HUES64 (cell line): ENCODE data around the gene MYO3A.
"Not testable (repeated sequence)": the region's sequence is repeated elsewhere in the genome, so short reads cannot be mapped to it uniquely, and the experiment has no call there.

ENCODE experiments used
- H3K27ac ChIP-seq: 2 replicates; pipeline ENCODE4 v1.7.0; 2013; ENCODE audit warnings: low read depth, low read length, inconsistent platforms
- H3K27me3 ChIP-seq: 2 replicates; pipeline ENCODE4 v1.6.1; 2013; ENCODE audit warnings: mild to moderate bottlenecking, low read length; ENCODE audit not compliant: insufficient read depth
- H3K36me3 ChIP-seq: 2 replicates; pipeline ENCODE4 v1.6.1; 2013; ENCODE audit warnings: mild to moderate bottlenecking, low read length; ENCODE audit not compliant: insufficient read depth
- H3K4me1 ChIP-seq: 2 replicates; pipeline ENCODE4 v1.6.1; 2013; ENCODE audit warnings: mild to moderate bottlenecking, low read length, moderate library complexity; ENCODE audit not compliant: insufficient read depth
- H3K4me3 ChIP-seq: 2 replicates; pipeline ENCODE4 v1.5.1; 2013; ENCODE audit warnings: mild to moderate bottlenecking, low read length, moderate library complexity
- H3K9ac ChIP-seq: 2 replicates; pipeline ENCODE4 v1.6.1; 2013; ENCODE audit warnings: mild to moderate bottlenecking, low read depth, low read length
- H3K9me3 ChIP-seq: 2 replicates; pipeline ENCODE4 v1.6.1; 2013; ENCODE audit warnings: low read depth, low read length; ENCODE audit not compliant: insufficient read depth
- WGBS: fragments of 150-250, 120-280 bp; methylation state at CpG from one replicate; pipeline ENCODE4 v1.1.7; 2013; ENCODE audit warnings: missing lambda C conversion rate; 5-methylcytosine and 5-hydroxymethylcytosine counted together

The MYO3A gene

GRCh38 chr10:26087666-26088065 lies 153.6 kb downstream of the MYO3A start:
- no peak overlapping the region for H3K27ac ChIP-seq
- 96% methylated on average over 3 of the region's 3 CpGs for WGBS
- 0 out of 2 replicates have a peak, but pooled peaks cover 5% of the 10 kb centered on the region for H3K4me1 ChIP-seq
- H3K36me3 ChIP-seq = no peaks in the 10 kb centered on the region
- H3K9me3 ChIP-seq = no peaks in the 10 kb centered on the region
- H3K9ac ChIP-seq = no peak overlapping the region
- H3K4me3 ChIP-seq = no peak overlapping the region
- no peaks in the 10 kb centered on the region for H3K27me3 ChIP-seq

- Histone ChIP-seq H3K27ac (no peak overlapping the region), H3K4me3 (no peak overlapping the region)
These were observed 156.0 kb downstream of the MYO3A start for GRCh38 chr10:26090026-26090425.

GRCh38 chr10:26090762-26091161 lies 156.7 kb downstream of the MYO3A start:
- Histone ChIP-seq H3K9ac (no peak overlapping the region), H3K4me3 (no peak overlapping the region), H3K4me1 (0 out of 2 replicates have a peak, but pooled peaks cover 4% of the 10 kb centered on the region), H3K36me3 (no peaks in the 10 kb centered on the region), H3K9me3 (no peaks in the 10 kb centered on the region), H3K27ac (no peak overlapping the region), H3K27me3 (no peaks in the 10 kb centered on the region)
- WGBS = 100% methylated on average over 1 of the region's 1 CpG

More at GRCh38 chr10:26090026-26090425, 156.0 kb downstream of the MYO3A start:
- Histone ChIP-seq H3K27me3 (no peaks in the 10 kb centered on the region), H3K36me3 (no peaks in the 10 kb centered on the region), H3K9ac (no peak overlapping the region), H3K4me1 (0 out of 2 replicates have a peak, but pooled peaks cover 5% of the 10 kb centered on the region), H3K9me3 (no peaks in the 10 kb centered on the region)
- WGBS = 95% methylated on average over 4 of the region's 5 CpGs

- Histone ChIP-seq H3K27ac (no peak overlapping the region), H3K36me3 (no peaks in the 10 kb centered on the region), H3K9ac (no peak overlapping the region), H3K4me1 (no peaks in the 10 kb centered on the region), H3K27me3 (no peaks in the 10 kb centered on the region), H3K9me3 (no peaks in the 10 kb centered on the region), H3K4me3 (no peak overlapping the region)
- 90% methylated on average over 1 of the region's 1 CpG for WGBS
These were observed 159.2 kb downstream of the MYO3A start for GRCh38 chr10:26093229-26093628.

GRCh38 chr10:26095781-26096180 lies 161.8 kb downstream of the MYO3A start:
- Histone ChIP-seq H3K4me1 (no peaks in the 10 kb centered on the region), H3K9me3 (no peaks in the 10 kb centered on the region), H3K9ac (no peak overlapping the region), H3K27ac (no peak overlapping the region), H3K27me3 (no peaks in the 10 kb centered on the region), H3K36me3 (no peaks in the 10 kb centered on the region), H3K4me3 (no peak overlapping the region)
- WGBS = 90% methylated on average over 2 of the region's 4 CpGs

GRCh38 chr10:26097549-26097948 lies 163.5 kb downstream of the MYO3A start:
- not testable (repeated sequence) for H3K9me3 ChIP-seq, H3K27me3 ChIP-seq, H3K4me1 ChIP-seq, H3K36me3 ChIP-seq, H3K4me3 ChIP-seq, H3K27ac ChIP-seq, H3K9ac ChIP-seq
- 100% methylated on average over 1 of the region's 1 CpG for WGBS

- WGBS = 87% methylated on average over 3 of the region's 3 CpGs
- no peaks in the 10 kb centered on the region for H3K27me3 ChIP-seq
- no peaks in the 10 kb centered on the region for H3K4me1 ChIP-seq
- H3K36me3 ChIP-seq = no peaks in the 10 kb centered on the region
- H3K4me3 ChIP-seq = no peak overlapping the region
- H3K9me3 ChIP-seq = no peaks in the 10 kb centered on the region
- no peak overlapping the region for H3K27ac ChIP-seq
- no peak overlapping the region for H3K9ac ChIP-seq
These were observed 178.5 kb downstream of the MYO3A start for GRCh38 chr10:26112532-26112931.

- H3K9me3 ChIP-seq = peaks cover 8% of the 10 kb centered on the region; the same call in 1 of the 2 replicates
- H3K27ac ChIP-seq = no peak overlapping the region
- H3K4me1 ChIP-seq = no peaks in the 10 kb centered on the region
- no peaks in the 10 kb centered on the region for H3K36me3 ChIP-seq
- WGBS = 92% methylated on average over 3 of the region's 3 CpGs
- no peak overlapping the region for H3K4me3 ChIP-seq
- H3K9ac ChIP-seq = no peak overlapping the region
- no peaks in the 10 kb centered on the region for H3K27me3 ChIP-seq
These were observed 204.6 kb downstream of the MYO3A start for GRCh38 chr10:26138613-26139012.

- Histone ChIP-seq H3K9ac (no peak overlapping the region), H3K27me3 (no peaks in the 10 kb centered on the region), H3K4me3 (no peak overlapping the region), H3K27ac (no peak overlapping the region), H3K4me1 (0 out of 2 replicates have a peak, but pooled peaks cover 3% of the 10 kb centered on the region), H3K36me3 (no peaks in the 10 kb centered on the region), H3K9me3 (no peaks in the 10 kb centered on the region)
- 96% methylated on average over 7 of the region's 7 CpGs for WGBS
These were observed 222.0 kb downstream of the MYO3A start for GRCh38 chr10:26156019-26156418.

GRCh38 chr10:26157734-26158133 lies 223.7 kb downstream of the MYO3A start:
- no peaks in the 10 kb centered on the region for H3K27me3 ChIP-seq
- no peak overlapping the region for H3K9ac ChIP-seq
- peaks cover 19% of the 10 kb centered on the region; the same call in 1 of the 2 replicates for H3K4me1 ChIP-seq
- H3K9me3 ChIP-seq = no peaks in the 10 kb centered on the region
- H3K27ac ChIP-seq = no peak overlapping the region
- no peak overlapping the region for H3K4me3 ChIP-seq
- H3K36me3 ChIP-seq = no peaks in the 10 kb centered on the region
- WGBS = 85% methylated on average over 4 of the region's 4 CpGs

- H3K4me3 ChIP-seq = no peak overlapping the region
- 22% methylated on average over 2 of the region's 2 CpGs for WGBS
- H3K9ac ChIP-seq = no peak overlapping the region
- H3K36me3 ChIP-seq = no peaks in the 10 kb centered on the region
- 0 out of 2 replicates have a peak overlapping the region, but pooled peaks have one; percentile 19 for H3K27ac ChIP-seq
- peaks cover 54% of the 10 kb centered on the region for H3K4me1 ChIP-seq
- no peaks in the 10 kb centered on the region for H3K27me3 ChIP-seq
- H3K9me3 ChIP-seq = no peaks in the 10 kb centered on the region
These were observed 235.4 kb downstream of the MYO3A start for GRCh38 chr10:26169466-26169865.

GRCh38 chr10:26172131-26172530 lies 238.1 kb downstream of the MYO3A start:
- Histone ChIP-seq H3K4me1 (peaks cover 50% of the 10 kb centered on the region), H3K9ac (no peak overlapping the region), H3K4me3 (no peak overlapping the region), H3K9me3 (no peaks in the 10 kb centered on the region), H3K27me3 (no peaks in the 10 kb centered on the region), H3K27ac (no peak overlapping the region), H3K36me3 (no peaks in the 10 kb centered on the region)
- 47% methylated on average over 7 of the region's 7 CpGs for WGBS
